GM06990 (cell line): ENCODE measurements around the gene HTRA1.

Experiments
- DNase-seq: peaks from one replicate; pipeline ENCODE4 v3.0.0-alpha.2; 2011; ENCODE audit not compliant: insufficient read length; ENCODE audit errors: extremely low read depth
- H3K27me3 ChIP-seq: replicated peaks from 2 replicates; pipeline ENCODE4 v1.6.0; 2011; ENCODE audit warnings: low read length; ENCODE audit not compliant: control insufficient read depth, insufficient read depth
- H3K36me3 ChIP-seq: 2 replicates; pipeline ENCODE4 v1.5.1; 2011; ENCODE audit warnings: low read length; ENCODE audit not compliant: control insufficient read depth, insufficient read depth
- H3K4me3 ChIP-seq: replicated peaks from 2 replicates; pipeline ENCODE4 v1.5.1; 2011; ENCODE audit warnings: low read depth, mild to moderate bottlenecking, control low read depth, low read length
- CTCF ChIP-seq: IDR thresholded peaks from 2 replicates; pipeline ENCODE4 v1.5.1; 2011; ENCODE audit warnings: low read length, control low read depth, mild to moderate bottlenecking, inconsistent platforms; ENCODE audit not compliant: insufficient read depth, poor library complexity, severe bottlenecking

The HTRA1 gene

DNA sequence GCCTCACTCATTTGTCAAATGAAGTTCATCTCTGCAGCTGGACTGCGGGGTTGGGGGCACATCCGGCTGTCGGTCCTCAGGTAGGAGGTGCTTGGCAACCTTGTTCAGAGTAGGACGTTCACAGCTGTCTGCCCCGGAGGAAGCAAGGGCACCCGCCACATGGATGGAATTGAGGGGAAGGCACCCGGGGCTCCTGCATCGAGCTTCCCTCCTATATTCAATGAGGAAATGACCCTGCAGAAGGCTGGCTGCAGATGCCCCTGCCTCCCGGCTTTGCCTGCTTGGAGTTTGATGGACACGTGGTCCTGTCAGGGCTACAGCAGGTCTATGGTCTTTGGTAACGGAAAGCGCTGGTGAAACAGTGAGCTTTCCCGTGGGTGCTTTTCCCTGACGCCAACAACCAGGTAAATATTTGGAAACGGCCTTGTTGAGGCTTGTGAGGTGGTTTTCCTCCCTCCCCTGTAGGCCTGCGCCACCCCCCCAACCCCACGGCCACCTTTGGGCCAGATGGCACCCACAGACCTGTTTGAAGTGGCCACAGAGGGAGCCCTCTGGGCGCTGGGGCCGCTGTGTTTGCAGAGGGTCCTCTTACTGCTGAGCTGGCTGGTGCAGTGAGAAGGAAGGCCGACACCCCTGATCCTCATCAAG lies 32.9 kb downstream of the HTRA1 start:
- no peak overlapping the region for H3K4me3 ChIP-seq
- no peak for DNase-seq
- no peak for TF ChIP-seq CTCF
- no peaks in the 10 kb centered on the region; the same call in 1 of the 2 replicates for H3K27me3 ChIP-seq
- H3K36me3 ChIP-seq, result no peaks in the 10 kb centered on the region

- DNase-seq, result no peak
- no peaks in the 10 kb centered on the region; the same call in 1 of the 2 replicates for H3K27me3 ChIP-seq
- TF ChIP-seq CTCF, result no peak
- no peak overlapping the region for H3K4me3 ChIP-seq
- H3K36me3 ChIP-seq, result no peaks in the 10 kb centered on the region
Measured at GRCh38 chr10:122494833-122495232, 33.5 kb downstream of the HTRA1 start.

DNA sequence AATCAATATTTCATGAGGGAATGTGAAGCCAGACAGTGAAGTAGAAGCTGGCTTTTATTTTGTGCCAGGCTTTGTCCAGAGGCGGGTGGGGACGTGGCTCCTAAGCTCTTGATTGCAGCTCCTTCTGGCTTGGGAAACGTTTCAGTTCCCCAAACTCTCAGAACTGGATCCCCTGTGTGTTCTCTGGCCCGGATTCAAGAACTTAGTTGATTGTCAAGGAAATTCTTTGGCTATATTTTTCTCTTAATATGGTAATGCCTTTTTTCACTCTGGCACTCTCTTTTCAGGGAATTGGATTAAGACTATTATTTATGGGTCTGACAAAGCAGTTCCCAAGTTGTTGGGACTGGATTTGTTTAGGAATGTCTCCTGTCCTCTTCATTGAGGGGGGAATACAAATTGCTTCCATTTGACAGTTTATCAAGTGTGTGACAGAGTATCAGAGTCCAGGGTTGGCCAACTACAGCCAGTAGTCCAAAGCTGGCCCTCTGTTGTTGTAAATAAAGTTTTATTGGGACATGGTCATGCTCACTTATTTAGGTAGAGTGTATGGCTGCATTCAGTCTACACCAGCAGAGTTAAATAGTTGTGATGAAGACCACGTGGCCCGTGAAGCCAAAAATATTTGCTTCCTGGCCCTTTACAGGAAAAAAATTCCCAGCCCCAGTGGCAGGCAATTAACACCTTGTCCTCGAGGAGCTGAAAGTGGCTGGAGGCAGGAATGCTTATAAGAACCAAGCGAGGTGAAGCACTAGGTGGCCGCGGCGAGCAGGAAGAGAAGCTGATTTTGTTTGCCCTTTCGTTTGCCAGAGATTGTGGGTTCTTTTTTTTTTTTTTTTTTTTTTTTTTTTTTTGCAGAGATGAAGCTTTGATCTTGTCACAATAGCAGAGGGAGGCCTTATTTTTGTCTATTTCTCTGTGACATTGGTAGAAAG lies 34.3 kb downstream of the HTRA1 start:
- H3K36me3 ChIP-seq, result no peaks in the 10 kb centered on the region
- TF ChIP-seq CTCF, result no peak
- no peak overlapping the region for H3K4me3 ChIP-seq
- DNase-seq, result no peak
- no peaks in the 10 kb centered on the region; the same call in 1 of the 2 replicates for H3K27me3 ChIP-seq

- H3K27me3 ChIP-seq, result no peaks in the 10 kb centered on the region; the same call in 1 of the 2 replicates
- no peaks in the 10 kb centered on the region for H3K36me3 ChIP-seq
- DNase-seq, result no peak
- no peak for TF ChIP-seq CTCF
- H3K4me3 ChIP-seq, result no peak overlapping the region
Measured at GRCh38 chr10:122497241-122497640, 35.9 kb downstream of the HTRA1 start.

GRCh38 chr10:122498521-122498920 lies 37.2 kb downstream of the HTRA1 start:
- Histone ChIP-seq H3K4me3 (no peak overlapping the region), H3K36me3 (no peaks in the 10 kb centered on the region), H3K27me3 (no peaks in the 10 kb centered on the region)
- TF ChIP-seq CTCF, result no peak
- no peak for DNase-seq
